Kidney capillary endothelial cell (primary cell): ENCODE results near the gene UBASH3A.

Experiments used
- DNase-seq: peaks from one replicate; pipeline ENCODE4 v3.0.0-alpha.2; 2018; ENCODE audit warnings: low spot score

UBASH3A gene

GRCh38 chr21:42374864-42375499 is 28.7 kb upstream of the UBASH3A start:
- no peak for DNase-seq

GRCh38 chr21:42375506-42375905 is 28.2 kb upstream of the UBASH3A start:
- DNase-seq, result no peak

GRCh38 chr21:42375966-42376337 is 27.8 kb upstream of the UBASH3A start:
- DNase-seq, result no peak

- no peak for DNase-seq
Measured at GRCh38 chr21:42376338-42376982, 27.2 kb upstream of the UBASH3A start.

- no peak for DNase-seq
Measured at GRCh38 chr21:42377211-42377950, 26.3 kb upstream of the UBASH3A start.

- DNase-seq, result no peak
Measured at GRCh38 chr21:42377951-42378340, 25.8 kb upstream of the UBASH3A start.

GRCh38 chr21:42378418-42378817 is 25.3 kb upstream of the UBASH3A start:
- no peak for DNase-seq

GRCh38 chr21:42379426-42380215 is 24.1 kb upstream of the UBASH3A start:
- no peak for DNase-seq

- peak; percentile 23 for DNase-seq
Measured at GRCh38 chr21:42381347-42381984, 22.2 kb upstream of the UBASH3A start.

- DNase-seq, result no peak
Measured at GRCh38 chr21:42382915-42383314, 20.8 kb upstream of the UBASH3A start.

GRCh38 chr21:42383331-42383730 is 20.4 kb upstream of the UBASH3A start:
- no peak for DNase-seq

- no peak for DNase-seq
Measured at GRCh38 chr21:42384156-42384945, 19.4 kb upstream of the UBASH3A start.

- no peak for DNase-seq
Measured at GRCh38 chr21:42384989-42385388, 18.7 kb upstream of the UBASH3A start.

- DNase-seq, result no peak
Measured at GRCh38 chr21:42385619-42386018, 18.1 kb upstream of the UBASH3A start.

GRCh38 chr21:42386034-42386591 is 17.6 kb upstream of the UBASH3A start:
- no peak for DNase-seq

- no peak for DNase-seq
Measured at GRCh38 chr21:42387164-42387563, 16.5 kb upstream of the UBASH3A start.

GRCh38 chr21:42387843-42388340 is 15.8 kb upstream of the UBASH3A start:
- no peak for DNase-seq

GRCh38 chr21:42388740-42389448 is 14.8 kb upstream of the UBASH3A start:
- DNase-seq, result no peak

- no peak for DNase-seq
Measured at GRCh38 chr21:42389449-42389835, 14.3 kb upstream of the UBASH3A start.

GRCh38 chr21:42390193-42390592 is 13.5 kb upstream of the UBASH3A start:
- DNase-seq, result no peak
